ENCODE results near the gene CALML4.
"Not testable (repeated sequence)": the region's sequence is repeated elsewhere in the genome, so short reads cannot be mapped to it uniquely, and the experiment has no call there.

DNA sequence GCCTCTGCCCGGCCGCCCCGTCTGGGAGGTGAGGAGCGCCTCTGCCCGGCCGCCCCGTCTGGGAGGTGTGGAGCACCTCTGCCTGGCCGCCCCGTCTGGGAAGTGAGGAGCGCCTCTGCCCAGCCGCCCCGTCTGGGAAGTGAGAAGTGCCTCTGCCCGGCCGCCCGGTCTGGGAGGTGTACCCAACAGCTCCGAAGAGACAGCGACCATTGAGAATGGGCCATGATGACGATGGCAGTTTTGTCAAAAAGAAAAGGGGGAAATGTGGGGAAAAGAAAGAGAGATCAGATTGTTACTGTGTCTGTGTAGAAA is 17.3 kb upstream of the CALML4 start:
- not testable (repeated sequence) for TF ChIP-seq CTCF (conservative IDR thresholded peaks at IDR 0.05); EZH2 (IDR thresholded peaks at IDR 0.05; ENCODE audit: low read depth)
